ENCODE measurements around the gene NPRL2. TPM values are rescaled to one million over a fixed set of nuclear protein-coding genes. Genes with fewer than 3 reads are reported as not detected.

Gene NPRL2
- total RNA-seq, 1 donor from 2014 or later, result 16.4 TPM

GRCh38 chr3:50298836-50299637 is 51.5 kb downstream of the NPRL2 start, which contains the start of the genes HYAL3 and NAA80:
TSS of gene HYAL3 (minus strand) at chr3:50299405. CDS start at chr3:50295602, 3,803 bp downstream.
TSS of gene NAA80 (minus strand) at chr3:50299405. CDS start at chr3:50297463, 1,942 bp downstream.
- DNase-seq, result peak; percentile 99
- peak within 1 kb of the TSS; percentile 77 for H3K4me3 ChIP-seq
- peak within 1 kb of the TSS; percentile 97 for H3K27ac ChIP-seq (replicated peaks)
- H3K27me3 ChIP-seq (ENCODE audit: low read depth), result no peaks in the 10 kb centered on the region
- H3K36me3 ChIP-seq, result peaks cover 10% of the 10 kb centered on the region
- TF ChIP-seq CTCF (IDR thresholded peaks at IDR 0.05; ENCODE audit: borderline replicate concordance), result peak; percentile 58
- no peaks in the 10 kb centered on the region for H3K9me3 ChIP-seq (replicated peaks)
- intact Hi-C loops (cut with micrococcal nuclease), result no loop called here
- H3K4me1 ChIP-seq, result peaks cover 58% of the 10 kb centered on the region

GRCh38 chr3:50297896-50298725 is 52.5 kb downstream of the NPRL2 start:
- Histone ChIP-seq H3K4me3 (peak overlapping the region; percentile 77), H3K36me3 (peaks cover 10% of the 10 kb centered on the region), H3K9me3 (replicated peaks) (no peaks in the 10 kb centered on the region), H3K4me1 (peaks cover 56% of the 10 kb centered on the region), H3K27ac (replicated peaks) (peak overlapping the region; percentile 97), H3K27me3 (ENCODE audit: low read depth) (no peaks in the 10 kb centered on the region)
- peak; percentile 21 for TF ChIP-seq CTCF (IDR thresholded peaks at IDR 0.05; ENCODE audit: borderline replicate concordance)
- intact Hi-C loops (cut with micrococcal nuclease), result no loop called here
- peak; percentile 16 for DNase-seq

- no peak for TF ChIP-seq CTCF (IDR thresholded peaks at IDR 0.05; ENCODE audit: borderline replicate concordance)
- peak; percentile 19 for DNase-seq
- Histone ChIP-seq H3K36me3 (peaks cover 10% of the 10 kb centered on the region), H3K27me3 (ENCODE audit: low read depth) (no peaks in the 10 kb centered on the region), H3K4me3 (no peak overlapping the region), H3K27ac (replicated peaks) (peak overlapping the region; percentile 97), H3K9me3 (replicated peaks) (no peaks in the 10 kb centered on the region), H3K4me1 (peaks cover 55% of the 10 kb centered on the region)
- intact Hi-C loops (cut with micrococcal nuclease), result no loop called here
These were observed 53.2 kb downstream of the NPRL2 start for GRCh38 chr3:50297384-50297775.

Other genes with a start within 250 kb of the NPRL2 start
- 10.2 TPM for gene SEMA3F, start 195.5 kb downstream of the NPRL2 start, total RNA-seq
- not detected for gene GNAT1, start 159.2 kb downstream of the NPRL2 start, total RNA-seq
- gene SLC38A3, start 145.5 kb downstream of the NPRL2 start, total RNA-seq, result 10.4 TPM
- gene GNAI2, start 114.6 kb downstream of the NPRL2 start, total RNA-seq, result 118 TPM
- gene SEMA3B, start 81.6 kb downstream of the NPRL2 start, total RNA-seq, result 23.2 TPM
- gene LSMEM2, start 71.7 kb downstream of the NPRL2 start, total RNA-seq, result 27.7 TPM
- gene IFRD2, start 58.3 kb downstream of the NPRL2 start, total RNA-seq, result 54.9 TPM
- 1.2 TPM for gene HYAL3, start 51.4 kb downstream of the NPRL2 start, total RNA-seq
- 5.3 TPM for gene NAA80, start 51.4 kb downstream of the NPRL2 start, total RNA-seq
- gene HYAL1, start 47.2 kb downstream of the NPRL2 start, total RNA-seq, result 52.2 TPM
- gene HYAL2, start 28.0 kb downstream of the NPRL2 start, total RNA-seq, result 38.9 TPM
- 32.9 TPM for gene TUSC2, start 22.6 kb downstream of the NPRL2 start, total RNA-seq
- gene RASSF1, start 9.9 kb downstream of the NPRL2 start, total RNA-seq, result 11.4 TPM
- gene ZMYND10, start 5.0 kb downstream of the NPRL2 start, total RNA-seq, result not detected
- 7.0 TPM for gene CYB561D2, start 87 bp upstream of the NPRL2 start, total RNA-seq
- gene TMEM115, start 8.7 kb upstream of the NPRL2 start, total RNA-seq, result 23.5 TPM
- gene CACNA2D2, start 152.9 kb upstream of the NPRL2 start, total RNA-seq, result 2.3 TPM
- 57.2 TPM for gene C3orf18, start 217.0 kb upstream of the NPRL2 start, total RNA-seq
- gene HEMK1, start 218.7 kb upstream of the NPRL2 start, total RNA-seq, result 16.1 TPM